ENCODE data around the gene ZNF25.
"Not testable (repeated sequence)": the region's sequence is repeated elsewhere in the genome, so short reads cannot be mapped to it uniquely, and the experiment has no call there.

The ZNF25 gene

DNA sequence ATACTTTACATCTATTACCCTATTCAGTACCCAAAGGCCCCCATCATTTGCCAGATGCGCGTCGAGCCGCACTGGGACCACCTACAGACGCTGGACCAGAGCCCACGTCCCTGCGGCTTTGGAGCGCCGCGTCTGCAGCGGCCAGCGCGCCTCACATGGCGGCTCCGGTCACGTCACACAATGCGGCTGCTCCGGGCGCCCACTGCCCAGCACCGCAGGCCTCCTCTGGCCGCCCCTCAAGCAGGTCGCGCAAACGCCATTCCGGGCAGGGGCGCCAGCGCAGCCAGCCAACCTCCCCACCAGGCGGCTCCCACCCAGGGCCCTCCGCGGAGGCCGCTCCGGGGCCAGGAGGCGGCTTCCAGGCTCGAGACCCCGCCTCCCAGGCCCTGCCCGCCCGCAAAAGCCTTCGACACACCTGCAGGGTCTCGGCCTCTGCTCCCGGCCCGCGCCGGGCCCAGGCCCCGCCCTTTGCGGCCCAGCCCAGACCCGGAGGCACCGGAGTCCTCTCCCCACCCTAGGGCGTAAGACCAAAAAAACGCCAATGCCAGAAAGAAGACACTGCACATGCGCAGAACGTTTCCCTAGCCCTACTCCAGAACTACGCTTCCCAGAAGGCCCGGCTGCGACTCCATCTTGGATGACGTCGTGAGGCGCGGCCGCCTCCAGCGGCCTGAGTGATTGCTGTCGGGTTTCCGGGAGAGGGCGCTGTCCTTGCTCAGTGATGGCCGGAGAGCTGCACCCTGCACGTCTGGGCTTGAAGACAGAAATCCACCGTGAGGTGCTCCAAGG, at the start of gene ZNF25:
TSS of gene ZNF25 (minus strand) at position 557 of the 789 bp plus-strand sequence. CDS start 4,925 bp downstream, outside the sequence.
- ATAC-seq, result peak; percentile 97

DNA sequence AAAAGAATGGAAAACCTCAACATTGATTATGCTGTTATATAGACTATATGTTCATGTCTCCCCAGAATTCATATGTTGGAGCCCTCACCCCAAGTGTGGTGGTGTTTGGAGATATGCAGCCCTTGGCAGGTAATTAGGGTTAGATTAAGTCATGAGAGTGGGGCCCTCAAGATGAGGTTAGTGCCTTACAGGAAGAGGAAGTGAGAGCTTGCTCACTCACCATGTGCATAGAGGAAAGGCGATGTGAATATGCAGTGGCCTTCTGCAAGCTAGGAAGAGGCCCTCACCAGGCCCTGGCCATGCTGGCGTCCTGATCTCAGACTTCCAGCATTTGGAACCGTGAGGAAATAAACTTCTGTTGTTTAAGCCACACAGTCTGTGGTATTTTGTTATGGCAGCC, 48.8 kb upstream of the ZNF25 start:
- ATAC-seq, result no peak
- TF ChIP-seq ZNF70 (CRISPR knock-in tag; IDR thresholded peaks at IDR 0.05) (no peak), PPARA (CRISPR knock-in tag; IDR thresholded peaks at IDR 0.05; ENCODE audit: borderline replicate concordance) (no peak), ISL1 (CRISPR knock-in tag; IDR thresholded peaks at IDR 0.05) (no peak), BACH2 (CRISPR knock-in tag; IDR thresholded peaks at IDR 0.05; ENCODE audit: borderline replicate concordance) (no peak), ZNF565 (CRISPR knock-in tag; conservative IDR thresholded peaks at IDR 0.05; ENCODE audit: low read depth) (no peak), SNAI2 (CRISPR knock-in tag; IDR thresholded peaks at IDR 0.05) (no peak), OSR1 (CRISPR knock-in tag; IDR thresholded peaks at IDR 0.05) (no peak)
- TF ChIP-seq, protein P1, sequence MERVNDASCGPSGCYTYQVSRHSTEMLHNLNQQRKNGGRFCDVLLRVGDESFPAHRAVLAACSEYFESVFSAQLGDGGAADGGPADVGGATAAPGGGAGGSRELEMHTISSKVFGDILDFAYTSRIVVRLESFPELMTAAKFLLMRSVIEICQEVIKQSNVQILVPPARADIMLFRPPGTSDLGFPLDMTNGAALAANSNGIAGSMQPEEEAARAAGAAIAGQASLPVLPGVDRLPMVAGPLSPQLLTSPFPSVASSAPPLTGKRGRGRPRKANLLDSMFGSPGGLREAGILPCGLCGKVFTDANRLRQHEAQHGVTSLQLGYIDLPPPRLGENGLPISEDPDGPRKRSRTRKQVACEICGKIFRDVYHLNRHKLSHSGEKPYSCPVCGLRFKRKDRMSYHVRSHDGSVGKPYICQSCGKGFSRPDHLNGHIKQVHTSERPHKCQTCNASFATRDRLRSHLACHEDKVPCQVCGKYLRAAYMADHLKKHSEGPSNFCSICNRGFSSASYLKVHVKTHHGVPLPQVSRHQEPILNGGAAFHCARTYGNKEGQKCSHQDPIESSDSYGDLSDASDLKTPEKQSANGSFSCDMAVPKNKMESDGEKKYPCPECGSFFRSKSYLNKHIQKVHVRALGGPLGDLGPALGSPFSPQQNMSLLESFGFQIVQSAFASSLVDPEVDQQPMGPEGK (CRISPR knock-in tag; IDR thresholded peaks at IDR 0.05; ENCODE audit: borderline replicate concordance), result no peak

More for the DNA sequence above, at the start of gene ZNF25:
- TF ChIP-seq, protein P2, sequence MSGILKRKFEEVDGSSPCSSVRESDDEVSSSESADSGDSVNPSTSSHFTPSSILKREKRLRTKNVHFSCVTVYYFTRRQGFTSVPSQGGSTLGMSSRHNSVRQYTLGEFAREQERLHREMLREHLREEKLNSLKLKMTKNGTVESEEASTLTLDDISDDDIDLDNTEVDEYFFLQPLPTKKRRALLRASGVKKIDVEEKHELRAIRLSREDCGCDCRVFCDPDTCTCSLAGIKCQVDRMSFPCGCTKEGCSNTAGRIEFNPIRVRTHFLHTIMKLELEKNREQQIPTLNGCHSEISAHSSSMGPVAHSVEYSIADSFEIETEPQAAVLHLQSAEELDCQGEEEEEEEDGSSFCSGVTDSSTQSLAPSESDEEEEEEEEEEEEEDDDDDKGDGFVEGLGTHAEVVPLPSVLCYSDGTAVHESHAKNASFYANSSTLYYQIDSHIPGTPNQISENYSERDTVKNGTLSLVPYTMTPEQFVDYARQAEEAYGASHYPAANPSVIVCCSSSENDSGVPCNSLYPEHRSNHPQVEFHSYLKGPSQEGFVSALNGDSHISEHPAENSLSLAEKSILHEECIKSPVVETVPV (CRISPR knock-in tag; IDR thresholded peaks at IDR 0.05), result no peak
- TF ChIP-seq ZNF8 (CRISPR knock-in tag; IDR thresholded peaks at IDR 0.05) (no peak), GLIS3 (CRISPR knock-in tag; IDR thresholded peaks at IDR 0.05) (no peak), OSR1 (CRISPR knock-in tag; IDR thresholded peaks at IDR 0.05) (no peak), ZC3H10 (CRISPR knock-in tag; IDR thresholded peaks at IDR 0.05) (no peak), ZNF70 (CRISPR knock-in tag; IDR thresholded peaks at IDR 0.05) (no peak), SNAI2 (CRISPR knock-in tag; IDR thresholded peaks at IDR 0.05) (no peak), TCF4 (CRISPR knock-in tag; IDR thresholded peaks at IDR 0.05; ENCODE audit: borderline replicate concordance) (no peak; the same call in 1 of the 2 replicates), ARNTL (CRISPR knock-in tag; IDR thresholded peaks at IDR 0.05; ENCODE audit: borderline replicate concordance, low read depth) (no peak), ISL1 (CRISPR knock-in tag; IDR thresholded peaks at IDR 0.05) (no peak)
- TF ChIP-seq, protein P3, sequence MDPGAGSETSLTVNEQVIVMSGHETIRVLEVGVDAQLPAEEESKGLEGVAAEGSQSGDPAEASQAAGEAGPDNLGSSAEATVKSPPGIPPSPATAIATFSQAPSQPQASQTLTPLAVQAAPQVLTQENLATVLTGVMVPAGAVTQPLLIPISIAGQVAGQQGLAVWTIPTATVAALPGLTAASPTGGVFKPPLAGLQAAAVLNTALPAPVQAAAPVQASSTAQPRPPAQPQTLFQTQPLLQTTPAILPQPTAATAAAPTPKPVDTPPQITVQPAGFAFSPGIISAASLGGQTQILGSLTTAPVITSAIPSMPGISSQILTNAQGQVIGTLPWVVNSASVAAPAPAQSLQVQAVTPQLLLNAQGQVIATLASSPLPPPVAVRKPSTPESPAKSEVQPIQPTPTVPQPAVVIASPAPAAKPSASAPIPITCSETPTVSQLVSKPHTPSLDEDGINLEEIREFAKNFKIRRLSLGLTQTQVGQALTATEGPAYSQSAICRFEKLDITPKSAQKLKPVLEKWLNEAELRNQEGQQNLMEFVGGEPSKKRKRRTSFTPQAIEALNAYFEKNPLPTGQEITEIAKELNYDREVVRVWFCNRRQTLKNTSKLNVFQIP (CRISPR knock-in tag; IDR thresholded peaks at IDR 0.05; ENCODE audit: borderline replicate concordance, low read depth), result no peak

DNA sequence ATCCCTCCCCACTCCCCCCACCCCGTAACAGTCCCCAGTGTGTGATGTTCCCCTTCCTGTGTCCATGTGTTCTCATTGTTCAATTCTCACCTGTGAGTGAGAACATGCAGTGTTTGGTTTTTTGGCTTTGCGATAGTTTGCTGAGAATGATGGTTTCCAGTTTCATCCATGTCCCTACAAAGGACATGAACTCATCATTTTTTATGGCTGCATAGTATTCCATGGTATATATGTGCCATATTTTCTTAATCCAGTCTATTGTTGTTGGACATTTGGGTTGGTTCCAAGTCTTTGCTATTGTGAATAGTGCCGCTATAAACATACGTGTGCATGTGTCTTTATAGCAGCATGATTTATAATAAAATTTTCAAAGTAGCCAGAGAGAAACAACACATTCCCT, 42.7 kb upstream of the ZNF25 start:
- ATAC-seq, result not testable (repeated sequence)

DNA sequence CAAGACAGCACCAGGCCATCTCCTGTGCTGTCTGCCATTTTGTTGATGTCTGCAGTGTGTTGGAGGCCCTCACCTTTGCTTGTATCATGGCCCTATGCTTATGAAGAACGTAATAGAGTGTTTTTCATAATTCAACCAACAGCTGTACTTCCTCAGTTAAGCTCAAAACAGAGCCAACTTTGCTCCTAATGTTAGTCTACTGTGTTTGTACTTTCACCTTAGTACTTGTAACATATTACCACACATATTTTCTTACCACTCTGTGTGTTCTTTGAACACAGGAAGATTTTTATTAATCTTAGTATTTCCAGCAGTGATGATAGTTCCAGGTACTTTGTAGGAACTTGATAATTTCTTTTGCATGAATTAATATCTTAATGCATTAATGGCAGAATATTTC, 39.9 kb upstream of the ZNF25 start:
- no peak for TF ChIP-seq RARB (CRISPR knock-in tag; IDR thresholded peaks at IDR 0.05)
- no peak for ATAC-seq

DNA sequence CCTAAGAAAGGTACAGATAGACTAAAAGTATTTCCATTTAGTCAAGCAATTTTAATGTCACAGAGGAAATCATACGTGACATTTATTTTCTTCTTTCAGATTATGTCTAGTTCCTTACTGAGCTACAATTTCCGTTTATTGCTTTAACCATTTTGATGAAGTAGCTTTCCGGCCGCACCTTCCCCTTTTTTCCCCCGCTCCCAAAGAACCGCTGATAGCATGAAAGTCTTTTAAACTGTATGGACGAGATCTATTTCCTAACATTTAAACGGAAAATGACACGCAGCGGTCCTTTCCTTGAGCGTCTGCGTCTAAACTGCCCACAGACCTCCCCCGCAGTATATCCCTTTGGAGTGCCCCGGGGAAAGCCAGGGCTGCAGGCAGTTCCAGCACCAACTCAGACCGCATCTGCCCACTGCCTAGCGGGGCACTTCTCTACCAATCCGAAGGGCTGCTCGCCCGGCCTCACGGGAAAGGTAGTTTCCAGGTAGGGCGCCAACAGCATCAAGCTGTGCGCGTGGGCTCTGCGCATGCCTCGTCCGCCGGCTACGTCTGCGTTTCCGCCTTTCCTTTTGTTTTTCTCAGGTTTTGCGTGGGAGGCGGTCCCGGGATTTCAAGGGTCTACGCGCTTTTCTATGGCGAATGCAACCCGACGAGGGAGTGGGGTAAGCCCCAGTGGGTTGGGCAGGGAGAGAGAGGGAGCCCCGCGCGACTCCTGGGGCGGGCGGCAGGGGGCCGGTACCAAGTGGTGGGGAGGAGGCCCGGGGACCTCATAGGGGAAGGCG, 33.9 kb upstream of the ZNF25 start, which contains the start of gene ZNF33A:
TSS of gene ZNF33A (plus strand) at position 557 of the 785 bp plus-strand sequence. CDS start 1,667 bp downstream, outside the sequence.
- ATAC-seq, result peak; percentile 96
- TF ChIP-seq, protein P1 (CRISPR knock-in tag; IDR thresholded peaks at IDR 0.05; ENCODE audit: borderline replicate concordance), result no peak
- TF ChIP-seq, protein P4, sequence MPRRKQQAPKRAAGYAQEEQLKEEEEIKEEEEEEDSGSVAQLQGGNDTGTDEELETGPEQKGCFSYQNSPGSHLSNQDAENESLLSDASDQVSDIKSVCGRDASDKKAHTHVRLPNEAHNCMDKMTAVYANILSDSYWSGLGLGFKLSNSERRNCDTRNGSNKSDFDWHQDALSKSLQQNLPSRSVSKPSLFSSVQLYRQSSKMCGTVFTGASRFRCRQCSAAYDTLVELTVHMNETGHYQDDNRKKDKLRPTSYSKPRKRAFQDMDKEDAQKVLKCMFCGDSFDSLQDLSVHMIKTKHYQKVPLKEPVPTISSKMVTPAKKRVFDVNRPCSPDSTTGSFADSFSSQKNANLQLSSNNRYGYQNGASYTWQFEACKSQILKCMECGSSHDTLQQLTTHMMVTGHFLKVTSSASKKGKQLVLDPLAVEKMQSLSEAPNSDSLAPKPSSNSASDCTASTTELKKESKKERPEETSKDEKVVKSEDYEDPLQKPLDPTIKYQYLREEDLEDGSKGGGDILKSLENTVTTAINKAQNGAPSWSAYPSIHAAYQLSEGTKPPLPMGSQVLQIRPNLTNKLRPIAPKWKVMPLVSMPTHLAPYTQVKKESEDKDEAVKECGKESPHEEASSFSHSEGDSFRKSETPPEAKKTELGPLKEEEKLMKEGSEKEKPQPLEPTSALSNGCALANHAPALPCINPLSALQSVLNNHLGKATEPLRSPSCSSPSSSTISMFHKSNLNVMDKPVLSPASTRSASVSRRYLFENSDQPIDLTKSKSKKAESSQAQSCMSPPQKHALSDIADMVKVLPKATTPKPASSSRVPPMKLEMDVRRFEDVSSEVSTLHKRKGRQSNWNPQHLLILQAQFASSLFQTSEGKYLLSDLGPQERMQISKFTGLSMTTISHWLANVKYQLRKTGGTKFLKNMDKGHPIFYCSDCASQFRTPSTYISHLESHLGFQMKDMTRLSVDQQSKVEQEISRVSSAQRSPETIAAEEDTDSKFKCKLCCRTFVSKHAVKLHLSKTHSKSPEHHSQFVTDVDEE (CRISPR knock-in tag; IDR thresholded peaks at IDR 0.05), result no peak
- TF ChIP-seq ZFP30 (CRISPR knock-in tag; IDR thresholded peaks at IDR 0.05) (no peak), OSR1 (CRISPR knock-in tag; IDR thresholded peaks at IDR 0.05) (no peak), TCF4 (CRISPR knock-in tag; IDR thresholded peaks at IDR 0.05; ENCODE audit: borderline replicate concordance) (no peak), ARNTL (CRISPR knock-in tag; IDR thresholded peaks at IDR 0.05; ENCODE audit: borderline replicate concordance, low read depth) (no peak), ZC3H10 (CRISPR knock-in tag; IDR thresholded peaks at IDR 0.05) (no peak), ESRRG (CRISPR knock-in tag; IDR thresholded peaks at IDR 0.05) (no peak), ZNF565 (CRISPR knock-in tag; conservative IDR thresholded peaks at IDR 0.05; ENCODE audit: low read depth) (no peak)

All from SK-N-SH treated with all-trans-retinoic acid at 6 μM for 48 hours (cell line).